CD4-positive, alpha-beta T cell treated with Interleukin-4 for 4 hours (primary cell): ENCODE results near the gene TBC1D2.
A peak's percentile ranks its signal among the peaks of the same experiment; 100 is the strongest.

Experiments used
- DNase-seq: peaks from one replicate; pipeline ENCODE4 v3.0.0-alpha.2; 2020

Gene TBC1D2

GRCh38 chr9:98236901-98237487 lies 18.5 kb downstream of the TBC1D2 start:
- DNase-seq = no peak

DNA sequence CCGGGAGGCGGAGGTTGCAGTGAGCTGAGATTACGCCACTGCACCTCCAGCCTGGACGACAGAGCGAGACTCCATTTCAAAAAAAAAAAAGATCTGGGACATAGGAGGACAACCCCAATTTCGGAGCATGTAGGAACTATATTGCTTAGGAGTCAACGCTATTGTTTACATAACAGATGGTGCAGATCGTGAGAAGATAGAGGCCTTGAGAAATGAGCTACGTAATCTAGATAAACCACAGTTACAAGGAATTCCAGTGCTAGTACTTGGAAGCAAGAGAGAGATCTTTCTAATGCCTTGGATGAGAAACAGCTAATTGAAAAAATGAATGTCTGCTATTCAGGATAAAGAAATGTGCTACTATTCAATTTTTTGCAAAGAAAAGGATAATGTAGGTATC lies 20.3 kb downstream of the TBC1D2 start:
- DNase-seq = no peak

DNA sequence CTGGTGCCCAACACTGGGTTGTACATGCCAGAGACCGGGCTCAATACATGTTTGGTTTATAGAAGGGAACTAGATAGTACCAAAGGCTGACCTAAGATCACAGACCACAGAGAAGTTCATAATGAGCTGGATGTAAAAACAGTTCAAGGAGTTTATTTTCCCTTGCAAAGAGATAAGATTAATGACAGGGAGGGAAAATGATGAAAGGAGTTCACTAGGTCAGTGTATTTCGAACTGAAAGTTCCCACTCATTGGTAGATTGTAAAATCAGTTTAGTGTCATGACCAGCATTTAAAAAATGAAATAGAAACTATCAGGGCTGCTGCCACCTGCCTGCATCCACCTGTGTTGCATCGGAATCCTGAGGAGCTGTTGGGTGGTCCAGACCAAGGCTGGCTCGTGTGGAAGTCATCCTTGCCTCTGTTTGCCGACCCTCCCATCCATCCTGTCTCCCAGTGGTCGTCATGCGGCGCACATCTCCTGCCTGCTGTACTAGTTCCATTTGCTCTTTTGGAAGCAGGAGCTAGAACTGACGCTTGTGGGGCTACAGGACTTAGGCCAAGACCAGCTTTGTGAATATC lies 21.1 kb downstream of the TBC1D2 start:
- DNase-seq = no peak

DNA sequence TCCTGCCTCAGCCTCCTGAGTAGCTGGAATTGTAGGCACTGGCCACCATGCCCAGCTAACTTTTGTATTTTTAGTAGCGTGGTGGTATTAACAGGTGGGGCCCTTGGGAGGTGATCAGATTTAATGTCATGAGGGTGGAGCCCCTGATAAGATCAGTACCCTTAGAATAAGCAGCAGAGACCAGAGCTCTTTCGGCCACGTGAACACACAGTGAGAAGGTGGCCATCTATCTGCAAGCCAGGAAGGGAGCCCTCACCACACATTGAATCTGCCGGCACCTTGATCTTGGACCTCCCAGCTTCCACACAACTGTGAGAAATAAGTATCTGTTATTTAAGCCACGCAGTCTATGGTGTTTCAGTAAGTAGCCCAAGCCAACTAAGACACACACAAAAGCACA lies 22.5 kb downstream of the TBC1D2 start:
- DNase-seq = no peak

DNA sequence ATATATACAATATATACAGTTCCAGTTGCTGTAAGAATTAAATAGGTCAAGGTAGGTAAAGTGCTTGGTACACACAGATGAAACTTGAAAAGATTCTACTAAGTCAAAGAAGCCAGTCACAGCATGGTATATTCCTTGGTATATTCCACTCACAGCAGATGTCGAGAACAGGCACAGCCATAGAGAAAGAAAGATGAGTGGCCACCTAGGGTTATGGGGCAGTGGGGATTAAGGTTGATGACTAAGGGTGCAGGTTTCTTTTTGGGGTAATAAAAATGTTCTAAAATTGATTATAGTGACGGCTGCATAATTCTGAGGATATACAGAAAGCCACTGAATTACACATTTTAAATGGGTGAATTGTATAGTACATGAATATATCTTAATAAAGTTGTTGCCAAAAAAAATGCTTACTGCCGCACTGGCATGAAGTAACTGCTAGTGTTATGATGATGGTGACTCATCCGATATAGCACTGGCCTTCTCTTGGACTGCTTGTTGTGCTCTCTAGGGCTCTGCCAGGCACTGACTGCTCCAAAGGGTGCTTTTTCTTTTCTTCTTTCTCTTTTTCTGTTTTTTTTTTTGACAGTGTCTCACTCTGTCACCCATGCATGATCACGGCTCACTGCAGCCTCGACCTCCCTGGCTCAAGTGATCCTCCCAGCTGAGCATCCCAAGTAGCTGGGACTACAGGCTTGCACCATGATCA lies 23.5 kb downstream of the TBC1D2 start:
- DNase-seq = no peak

- DNase-seq = no peak
These were observed 24.7 kb downstream of the TBC1D2 start for GRCh38 chr9:98230789-98231188.

GRCh38 chr9:98230304-98230703 lies 25.1 kb downstream of the TBC1D2 start:
- DNase-seq = no peak

DNA sequence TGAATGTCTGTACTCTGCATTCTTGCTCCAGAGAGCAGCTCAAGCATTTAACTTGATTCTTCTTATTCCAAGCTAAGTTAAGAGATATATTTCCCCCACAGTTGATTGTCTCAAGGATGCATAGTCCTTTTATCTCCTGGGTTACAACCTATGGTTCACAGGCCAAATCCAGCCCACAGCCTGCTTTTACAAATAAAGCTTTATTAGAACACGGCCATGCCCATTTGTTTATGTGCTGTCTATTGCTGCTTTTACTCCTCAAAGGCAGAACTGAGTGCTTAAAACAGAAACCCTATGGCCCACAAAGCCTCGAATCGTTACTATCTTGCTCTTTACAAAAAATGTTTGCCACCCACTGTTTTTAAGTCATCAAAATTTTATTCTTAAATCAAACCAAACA lies 25.8 kb downstream of the TBC1D2 start:
- DNase-seq = no peak

DNA sequence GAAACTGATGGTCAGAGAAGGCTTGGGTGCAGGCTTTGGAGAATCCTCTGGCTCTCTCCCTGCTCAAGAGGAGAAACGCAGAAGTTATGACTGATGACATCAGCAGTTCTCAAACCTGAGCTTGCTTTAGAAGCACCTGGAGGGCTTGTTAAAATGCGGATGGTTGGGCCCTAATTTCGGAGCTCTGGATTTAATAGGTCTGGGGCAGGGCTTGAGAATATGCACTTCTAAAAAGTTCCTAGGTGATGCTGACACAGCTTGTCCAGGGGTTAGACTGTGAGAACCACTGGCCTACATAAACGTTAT lies 26.4 kb downstream of the TBC1D2 start:
- DNase-seq = no peak

DNA sequence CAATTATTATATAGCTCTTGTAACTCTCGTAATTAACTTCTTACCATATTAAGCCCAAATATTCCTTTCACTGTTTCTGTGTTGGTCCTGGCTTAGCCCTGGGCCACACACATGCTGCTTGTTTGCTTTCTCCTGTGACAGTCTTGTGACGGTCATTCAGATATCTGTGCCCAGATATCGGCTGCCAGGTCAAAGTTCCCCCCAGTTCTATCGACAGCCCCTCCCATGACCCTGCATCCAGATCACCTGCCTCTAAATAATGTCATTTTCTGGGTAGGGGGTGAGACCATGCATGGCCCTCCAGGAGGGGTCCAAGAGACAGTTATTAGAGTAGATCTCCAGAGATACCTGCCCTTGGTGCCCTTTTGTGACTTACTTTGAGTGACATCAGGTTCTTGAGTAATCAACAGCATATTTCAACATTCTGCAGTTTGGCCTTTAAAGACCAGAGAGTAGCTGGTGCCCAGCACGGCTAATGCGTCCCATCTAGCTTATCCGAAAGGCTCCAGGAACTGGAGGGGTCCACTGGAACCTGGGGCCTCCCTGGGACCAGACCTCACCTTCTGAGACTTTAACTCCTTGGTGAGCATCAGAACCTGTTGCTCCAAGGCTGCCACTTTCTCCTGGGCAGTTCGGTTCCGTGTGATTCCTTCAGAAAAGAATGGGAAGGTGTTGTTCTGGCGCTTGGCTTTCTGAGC lies 26.9 kb downstream of the TBC1D2 start:
- DNase-seq = no peak

- no peak for DNase-seq
These were observed 27.6 kb downstream of the TBC1D2 start for GRCh38 chr9:98227883-98228282.

DNA sequence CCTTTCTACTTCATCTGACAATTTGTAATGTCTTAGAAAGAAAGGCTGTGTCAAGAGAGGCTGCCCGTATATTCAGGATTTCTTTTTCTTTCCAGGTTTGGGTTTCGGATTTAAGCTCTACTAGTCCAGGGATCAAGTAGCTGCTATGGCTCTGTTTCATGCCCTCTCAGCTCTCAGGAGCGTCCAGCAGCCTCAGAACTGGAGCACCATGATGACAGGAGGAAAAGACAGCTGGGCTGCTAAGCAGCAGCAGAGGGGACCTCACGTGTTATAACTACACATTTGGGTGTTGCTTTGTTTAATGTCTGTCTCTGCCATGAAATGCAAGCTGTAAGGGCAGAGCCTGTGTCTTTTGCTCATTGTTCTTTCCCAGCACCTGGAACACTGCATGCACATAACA lies 28.5 kb downstream of the TBC1D2 start:
- DNase-seq = no peak

GRCh38 chr9:98226516-98226915 lies 28.9 kb downstream of the TBC1D2 start:
- no peak for DNase-seq

DNA sequence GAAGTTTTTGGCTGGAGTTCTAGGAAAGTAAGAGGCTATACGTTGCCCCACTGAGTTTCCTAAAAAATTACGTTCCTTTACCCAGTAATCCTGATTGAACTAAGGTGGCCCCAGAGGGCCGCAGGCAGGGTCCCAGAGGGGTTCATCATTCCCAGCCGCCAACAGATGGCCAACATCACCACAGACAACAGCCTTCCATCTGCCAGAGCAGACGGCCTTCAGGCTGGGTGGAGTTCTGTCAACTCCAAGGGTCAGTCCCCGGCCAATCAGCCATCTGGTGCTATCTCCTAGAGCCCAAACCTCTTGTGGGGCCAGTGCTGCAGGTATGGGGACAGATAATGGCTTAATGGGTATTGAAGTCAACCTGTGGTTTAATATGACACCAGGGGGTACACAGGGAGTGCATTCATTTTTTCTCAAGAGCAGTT lies 30.4 kb downstream of the TBC1D2 start:
- no peak for DNase-seq

- DNase-seq = no peak
These were observed 32.4 kb downstream of the TBC1D2 start for GRCh38 chr9:98222885-98223691.

GRCh38 chr9:98220911-98221310 lies 34.5 kb downstream of the TBC1D2 start:
- no peak for DNase-seq

DNA sequence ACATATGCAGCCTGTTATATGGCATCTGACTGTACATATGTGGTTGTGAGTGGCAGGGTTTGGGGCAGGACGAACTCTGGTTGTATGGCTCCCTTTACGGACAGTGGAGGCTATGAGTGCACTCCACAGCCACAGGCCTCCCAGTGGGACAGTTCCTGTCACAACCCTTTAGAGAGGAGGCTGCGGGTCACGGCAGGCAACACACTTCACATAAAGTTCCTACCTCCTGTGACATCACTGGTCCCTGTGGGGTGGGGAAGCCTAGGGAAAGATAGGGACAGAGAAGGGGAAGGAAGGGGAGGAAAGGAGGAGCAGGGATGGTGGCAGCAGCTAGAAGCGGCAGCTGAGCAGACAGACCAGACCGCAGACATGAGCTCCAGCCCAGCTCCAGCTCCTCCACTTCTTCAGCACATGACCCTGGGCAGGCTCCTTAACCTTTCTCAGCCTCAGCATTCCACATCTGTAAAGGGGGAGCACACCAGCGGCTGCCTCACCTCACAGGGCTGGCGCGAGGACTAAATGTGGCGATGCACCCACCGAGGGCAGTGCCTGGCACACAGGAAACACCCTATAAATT lies 35.6 kb downstream of the TBC1D2 start:
- DNase-seq = no peak

DNA sequence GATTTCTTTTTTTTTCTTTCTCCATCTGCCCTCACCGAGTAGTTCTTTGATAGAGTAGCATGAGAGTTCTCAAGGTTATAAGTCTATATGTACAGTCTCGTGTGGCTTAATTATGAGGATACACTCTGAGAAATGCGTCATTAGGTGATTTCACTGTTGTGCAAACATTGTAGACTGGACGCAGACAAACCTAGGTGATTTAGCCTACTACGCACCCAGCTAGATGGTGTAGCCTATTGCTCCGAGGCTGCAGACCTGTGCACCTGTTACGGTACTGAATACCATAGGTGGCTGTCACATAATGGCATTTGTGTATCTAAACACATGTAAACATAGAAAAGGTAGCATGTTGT lies 36.1 kb downstream of the TBC1D2 start:
- DNase-seq = no peak

DNA sequence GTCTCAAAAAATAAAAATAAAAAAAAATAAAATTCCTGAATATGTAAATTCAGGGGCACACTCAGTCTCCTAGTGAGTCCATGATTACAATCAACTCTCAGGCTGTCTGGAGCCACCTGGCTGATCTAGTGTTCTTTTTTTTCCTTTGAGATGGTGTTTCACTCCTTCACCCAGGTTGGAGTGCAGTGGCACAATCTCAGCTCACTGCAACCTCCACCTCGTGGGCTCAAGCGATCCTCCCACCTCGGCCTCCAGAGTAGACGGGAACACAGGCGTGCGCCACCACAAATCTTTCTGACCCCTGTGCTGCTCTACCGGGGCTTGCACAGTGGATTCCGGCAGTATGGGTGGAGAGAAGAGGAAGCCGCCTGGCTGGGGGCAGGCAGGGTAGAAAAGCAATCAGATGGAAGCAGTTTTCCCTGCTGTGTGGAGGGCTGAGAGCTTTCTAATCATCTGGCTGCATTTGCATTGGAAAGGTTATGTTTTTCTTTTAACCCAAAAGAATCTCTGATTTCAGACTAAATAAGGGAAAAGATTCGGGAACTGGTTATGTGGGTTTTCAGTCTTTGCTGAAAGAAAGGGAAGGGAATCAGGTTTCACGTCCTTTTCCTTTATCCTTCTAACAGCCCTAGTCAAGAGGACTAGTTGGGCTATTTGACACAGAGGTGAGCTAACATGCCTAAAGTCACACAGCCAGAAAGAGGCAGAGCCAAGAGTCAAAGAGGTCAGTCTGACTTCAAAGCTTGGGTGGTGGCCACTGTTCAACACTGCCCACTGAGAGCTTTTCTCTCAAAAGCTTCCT lies 36.7 kb downstream of the TBC1D2 start:
- no peak for DNase-seq

- DNase-seq = no peak
These were observed 38.2 kb downstream of the TBC1D2 start for GRCh38 chr9:98217255-98217654.

DNA sequence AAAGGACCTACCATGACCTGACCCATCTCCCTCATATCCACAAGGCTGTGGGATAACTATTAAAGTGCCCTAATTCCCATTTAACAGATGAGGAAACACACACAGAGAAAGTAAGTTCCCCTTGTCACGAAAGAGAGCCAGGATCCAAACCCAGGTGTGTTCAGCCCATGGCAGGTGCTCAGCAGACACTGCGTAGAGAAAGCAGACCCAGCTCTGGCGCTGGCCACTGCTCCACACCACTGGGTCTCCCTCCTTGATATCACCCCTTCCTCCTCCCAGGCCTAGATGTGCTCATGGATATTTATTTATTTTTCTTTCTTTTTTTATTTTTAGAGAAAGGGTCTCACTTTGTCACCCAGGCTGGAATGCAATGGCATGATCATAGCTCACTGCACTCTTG lies 39.1 kb downstream of the TBC1D2 start:
- no peak for DNase-seq

- DNase-seq = peak; percentile 6
These were observed 39.6 kb downstream of the TBC1D2 start for GRCh38 chr9:98215821-98216220.
